Mesenchymal stem cell (in vitro differentiated cells and primary cell): ENCODE data around the gene OTUB2.

ENCODE experiments used
- DNase-seq: peaks from one replicate; pipeline ENCODE4 v3.0.0-alpha.2; 2013
- H2AFZ ChIP-seq: one replicate; pipeline ENCODE4 v1.6.1; 2013; ENCODE audit warnings: low read depth, mild to moderate bottlenecking, control low read depth, inconsistent platforms, low read length, moderate library complexity
- H2AK5ac ChIP-seq: 2 replicates; pipeline ENCODE4 v1.6.1; 2013; ENCODE audit warnings: low read length, moderate library complexity, mild to moderate bottlenecking, inconsistent platforms; ENCODE audit not compliant: severe bottlenecking
- H2BK120ac ChIP-seq: one replicate; pipeline ENCODE4 v1.6.1; 2013; ENCODE audit warnings: low read depth, mild to moderate bottlenecking, inconsistent platforms, low read length, moderate library complexity
- H2BK12ac ChIP-seq, 2 experiments: one replicate each; pipeline ENCODE4 v1.6.1; 2013; ENCODE audit warnings: inconsistent platforms in 2 of 2, low read length in 2 of 2, mild to moderate bottlenecking in 2 of 2, moderate library complexity in 2 of 2, control low read depth in 1 of 2
- H2BK15ac ChIP-seq: one replicate; pipeline ENCODE4 v1.6.1; 2013; ENCODE audit warnings: mild to moderate bottlenecking, low read depth, inconsistent platforms; ENCODE audit not compliant: poor library complexity, severe bottlenecking
- H2BK5ac ChIP-seq: 2 replicates; pipeline ENCODE4 v1.6.1; 2013; ENCODE audit warnings: low read depth, mild to moderate bottlenecking, low read length, control low read depth, inconsistent platforms; ENCODE audit not compliant: poor library complexity, severe bottlenecking
- H3K14ac ChIP-seq, 2 experiments: one replicate each; pipeline ENCODE4 v1.6.1; 2013; ENCODE audit warnings: inconsistent platforms in 2 of 2, low read length in 2 of 2, control low read depth in 1 of 2, mild to moderate bottlenecking in 1 of 2, moderate library complexity in 1 of 2
- H3K18ac ChIP-seq, 2 experiments: one replicate each; pipeline ENCODE4 v1.6.1; 2013; ENCODE audit warnings: inconsistent platforms in 2 of 2, low read length in 2 of 2, control low read depth in 1 of 2, low read depth in 1 of 2, mild to moderate bottlenecking in 1 of 2
- H3K23ac ChIP-seq, 2 experiments: one replicate each; pipeline ENCODE4 v1.6.1; 2013; ENCODE audit warnings: inconsistent platforms in 2 of 2, low read length in 2 of 2, mild to moderate bottlenecking in 2 of 2, moderate library complexity in 2 of 2, control low read depth in 1 of 2
- H3K27ac ChIP-seq: 2 replicates; pipeline ENCODE4 v1.5.1; 2013; ENCODE audit warnings: mild to moderate bottlenecking, moderate library complexity, low read length, control low read depth, inconsistent platforms; ENCODE audit not compliant: poor library complexity, severe bottlenecking
- H3K27me3 ChIP-seq, 2 experiments: 2 replicates each; pipeline versions ENCODE4 v1.6.1 to v1.7.0; 2013; ENCODE audit warnings: low read length in 2 of 2, mild to moderate bottlenecking in 2 of 2, moderate library complexity in 2 of 2, control low read depth in 1 of 2, inconsistent platforms in 1 of 2; ENCODE audit not compliant: control insufficient read depth in 1 of 2, insufficient read depth in 1 of 2
- H3K36me3 ChIP-seq, 2 experiments: 2 replicates each; pipeline versions ENCODE4 v1.6.1 to v1.7.0; 2013; ENCODE audit warnings: low read length in 2 of 2, control low read depth in 1 of 2, inconsistent platforms in 1 of 2, low read depth in 1 of 2, mild to moderate bottlenecking in 1 of 2; ENCODE audit not compliant: insufficient read depth in 2 of 2, control insufficient read depth in 1 of 2
- H3K4ac ChIP-seq, 2 experiments: one replicate each; pipeline ENCODE4 v1.6.1; 2013; ENCODE audit warnings: inconsistent platforms in 2 of 2, low read length in 2 of 2, mild to moderate bottlenecking in 2 of 2, moderate library complexity in 2 of 2, control low read depth in 1 of 2, low read depth in 1 of 2
- H3K4me1 ChIP-seq: 2 replicates; pipeline ENCODE4 v1.6.1; 2013; ENCODE audit warnings: low read depth, low read length, control low read depth; ENCODE audit not compliant: control insufficient read depth, insufficient read depth
- H3K4me2 ChIP-seq: 2 replicates; pipeline ENCODE4 v1.6.1; 2013; ENCODE audit warnings: low read length, mild to moderate bottlenecking, inconsistent platforms; ENCODE audit not compliant: poor library complexity, severe bottlenecking
- H3K4me3 ChIP-seq, 2 experiments: 2 replicates each; pipeline versions ENCODE4 v1.5.1 to v1.7.0; 2013; ENCODE audit warnings: low read length in 2 of 2, mild to moderate bottlenecking in 2 of 2, control low read depth in 1 of 2, low read depth in 1 of 2; ENCODE audit not compliant: insufficient read depth in 1 of 2
- H3K79me1 ChIP-seq: replicated peaks from 2 replicates; pipeline ENCODE4 v1.6.1; 2013; ENCODE audit warnings: mild to moderate bottlenecking, control low read depth, low read length, inconsistent platforms; ENCODE audit not compliant: poor library complexity, severe bottlenecking
- H3K9ac ChIP-seq: 2 replicates; pipeline ENCODE4 v1.7.0; 2013; ENCODE audit warnings: mild to moderate bottlenecking, low read length, moderate library complexity
- H3K9me3 ChIP-seq: 2 replicates; pipeline ENCODE4 v1.7.0; 2013; ENCODE audit warnings: mild to moderate bottlenecking, low read length; ENCODE audit not compliant: control insufficient read depth
- H4K8ac ChIP-seq: one replicate; pipeline ENCODE4 v1.6.1; 2013; ENCODE audit warnings: inconsistent platforms, mild to moderate bottlenecking, low read length, moderate library complexity
- H4K91ac ChIP-seq: one replicate; pipeline ENCODE4 v1.6.1; 2013; ENCODE audit warnings: mild to moderate bottlenecking, low read length, inconsistent platforms
- WGBS: methylation state at CpG from one replicate; pipeline ENCODE4 v1.1.7; 2013; ENCODE audit warnings: mixed read lengths; 5-methylcytosine and 5-hydroxymethylcytosine counted together

The OTUB2 gene

GRCh38 chr14:94089479-94089878 is 63.3 kb downstream of the OTUB2 start:
- Histone ChIP-seq H3K4me2 (no peak overlapping the region), H3K4ac (no peak overlapping the region), H3K9ac (no peak overlapping the region), H2BK15ac (no peak overlapping the region), H3K4me1 (no peaks in the 10 kb centered on the region), H2BK12ac (no peak overlapping the region), H3K14ac (no peak overlapping the region), H3K27me3 (no peaks in the 10 kb centered on the region), H3K79me1 (peaks cover 23% of the 10 kb centered on the region), H4K91ac (no peak overlapping the region), H3K36me3 (no peaks in the 10 kb centered on the region), H3K4me3 (no peak overlapping the region), H3K9me3 (no peaks in the 10 kb centered on the region), H2BK5ac (no peak overlapping the region), H3K23ac (no peak overlapping the region), H2BK120ac (no peak overlapping the region), H3K18ac (peak overlapping the region in 1 of 2 experiments; percentile 34), H2AK5ac (no peak overlapping the region), H3K27ac (no peak overlapping the region), H2AFZ (no peak overlapping the region), H4K8ac (no peak overlapping the region)
- WGBS = 57% methylated on average over 4 of the region's 4 CpGs
- no peak for DNase-seq

GRCh38 chr14:94093418-94093817 is 67.3 kb downstream of the OTUB2 start:
- H3K14ac ChIP-seq = no peak overlapping the region
- no peak overlapping the region for H2BK12ac ChIP-seq
- H3K4me1 ChIP-seq = no peaks in the 10 kb centered on the region
- no peak overlapping the region for H3K23ac ChIP-seq
- no peak overlapping the region for H3K27ac ChIP-seq
- H3K36me3 ChIP-seq = peaks cover 9 to 10% of the 10 kb centered on the region in 2 experiments
- no peaks in the 10 kb centered on the region for H3K9me3 ChIP-seq
- H3K9ac ChIP-seq = no peak overlapping the region
- no peak overlapping the region for H2BK5ac ChIP-seq
- no peak overlapping the region for H4K91ac ChIP-seq
- H3K4me2 ChIP-seq = no peak overlapping the region
- H3K27me3 ChIP-seq = no peaks in the 10 kb centered on the region
- no peak overlapping the region for H2AFZ ChIP-seq
- no peak overlapping the region for H3K4ac ChIP-seq
- no peak overlapping the region for H3K4me3 ChIP-seq
- no peak overlapping the region for H4K8ac ChIP-seq
- H3K18ac ChIP-seq = no peak overlapping the region
- WGBS = no CpG with 5 or more reads among the region's 2 CpGs
- no peak overlapping the region for H2BK15ac ChIP-seq
- H2BK120ac ChIP-seq = no peak overlapping the region
- H3K79me1 ChIP-seq = peaks cover 11% of the 10 kb centered on the region
- H2AK5ac ChIP-seq = no peak overlapping the region
- no peak for DNase-seq

- H3K27ac ChIP-seq = no peak overlapping the region
- no peak overlapping the region for H3K14ac ChIP-seq
- no peak overlapping the region for H3K9ac ChIP-seq
- 100% methylated on average over 4 of the region's 4 CpGs for WGBS
- H3K23ac ChIP-seq = no peak overlapping the region
- no peak overlapping the region for H2AK5ac ChIP-seq
- no peak for DNase-seq
- no peak overlapping the region for H3K18ac ChIP-seq
- no peak overlapping the region for H4K8ac ChIP-seq
- no peak overlapping the region for H2BK12ac ChIP-seq
- H3K79me1 ChIP-seq = peaks cover 7% of the 10 kb centered on the region
- no peaks in the 10 kb centered on the region for H3K27me3 ChIP-seq
- H3K4me3 ChIP-seq = no peak overlapping the region
- H3K36me3 ChIP-seq = peaks cover 10 to 18% of the 10 kb centered on the region in 2 experiments
- H2BK15ac ChIP-seq = no peak overlapping the region
- H2BK5ac ChIP-seq = no peak overlapping the region
- no peak overlapping the region for H3K4me2 ChIP-seq
- no peak overlapping the region for H3K4ac ChIP-seq
- no peaks in the 10 kb centered on the region for H3K9me3 ChIP-seq
- H3K4me1 ChIP-seq = peaks cover 8% of the 10 kb centered on the region
- no peak overlapping the region for H2AFZ ChIP-seq
- no peak overlapping the region for H2BK120ac ChIP-seq
- no peak overlapping the region for H4K91ac ChIP-seq
Observed at GRCh38 chr14:94097091-94097490, 71.0 kb downstream of the OTUB2 start.
